Karpas-422 (cell line): Measurements from ENCODE around the gene CCDC78. TPM values are rescaled to one million over a fixed set of nuclear protein-coding genes. Genes with fewer than 3 reads are reported as not detected.

Source experiments
- DNase-seq: peaks from one replicate; pipeline ENCODE4 v3.0.0-alpha.2; 2015
- H2AFZ ChIP-seq: fragments of 200-600 bp; sonication (generic); 2 replicates; pipeline ENCODE4 v1.6.1; 2014; ENCODE audit warnings: antibody characterized with exemption, low read length, mixed read lengths
- H3K27ac ChIP-seq: fragments of 200-600 bp; sonication (generic); 2 replicates; pipeline ENCODE4 v1.5.1; 2014; ENCODE audit warnings: mild to moderate bottlenecking, low read length, moderate library complexity
- H3K27me3 ChIP-seq: fragments of 200-600 bp; sonication (generic); 2 replicates; pipeline ENCODE4 v1.6.1; 2014; ENCODE audit warnings: low read length, mixed read lengths
- H3K36me3 ChIP-seq: fragments of 200-600 bp; sonication (generic); 2 replicates; pipeline ENCODE4 v1.6.1; 2014; ENCODE audit warnings: low read length, mixed read lengths; ENCODE audit not compliant: insufficient read depth
- H3K4me1 ChIP-seq: fragments of 200-600 bp; sonication (generic); 2 replicates; pipeline ENCODE4 v1.6.1; 2014; ENCODE audit warnings: mild to moderate bottlenecking, low read length, mixed read lengths
- H3K4me2 ChIP-seq: fragments of 200-600 bp; sonication (generic); 2 replicates; pipeline ENCODE4 v1.6.1; 2014; ENCODE audit warnings: low read length, low read depth, mild to moderate bottlenecking; ENCODE audit not compliant: poor library complexity, severe bottlenecking
- H3K4me3 ChIP-seq: fragments of 200-600 bp; sonication (generic); 2 replicates; pipeline ENCODE4 v1.5.1; 2014; ENCODE audit warnings: mild to moderate bottlenecking, antibody characterized with exemption, low read length, mixed read lengths
- H3K79me2 ChIP-seq: fragments of 200-600 bp; sonication (generic); 2 replicates; pipeline ENCODE4 v1.6.1; 2014; ENCODE audit warnings: mild to moderate bottlenecking, low read length, mixed read lengths
- H3K9ac ChIP-seq: fragments of 200-600 bp; sonication (generic); 2 replicates; pipeline ENCODE4 v1.6.0; 2014; ENCODE audit warnings: low read length
- H3K9me2 ChIP-seq: fragments of 200-600 bp; sonication (generic), shearing (Covaris generic); replicated peaks from 2 replicates; pipeline ENCODE4 v1.6.0; 2014; ENCODE audit warnings: mild to moderate bottlenecking, low read length, moderate library complexity; ENCODE audit not compliant: insufficient read depth
- H3K9me3 ChIP-seq: fragments of 300-700, 200-600 bp; sonication (generic); 2 replicates; pipeline ENCODE4 v1.6.1; 2014; ENCODE audit warnings: low read length, mixed read lengths
- H4K20me1 ChIP-seq: fragments of 200-600 bp; sonication (generic); 2 replicates; pipeline ENCODE4 v1.6.1; 2014; ENCODE audit warnings: mild to moderate bottlenecking, antibody characterized with exemption, low read length, low read depth; ENCODE audit not compliant: insufficient read depth
- total RNA-seq: library from RNA; depleted of rRNA; stranded (reverse); fragments of >200 nt; shearing (Covaris generic); gene quantifications from 2 replicates; pipeline ENCODE4 v1.2.3, GENCODE V29; 2014; ENCODE audit warnings: low replicate concordance

Gene CCDC78
- total RNA-seq, 1 experiment from 2014 or later: 29.4 TPM

GRCh38 chr16:763369-764183 is 37.3 kb upstream of the CCDC78 start:
- Histone ChIP-seq H4K20me1 (no peaks in the 10 kb centered on the region), H3K36me3 (no peaks in the 10 kb centered on the region), H3K9me3 (no peaks in the 10 kb centered on the region), H3K9ac (no peak overlapping the region), H3K27me3 (no peaks in the 10 kb centered on the region), H3K9me2 (no peaks in the 10 kb centered on the region), H3K4me1 (no peaks in the 10 kb centered on the region), H3K4me3 (no peak overlapping the region), H3K27ac (no peak overlapping the region), H3K79me2 (no peaks in the 10 kb centered on the region), H3K4me2 (no peak overlapping the region), H2AFZ (no peak overlapping the region)
- no peak for DNase-seq

GRCh38 chr16:762595-763268 is 36.5 kb upstream of the CCDC78 start:
- Histone ChIP-seq H3K27me3 (no peaks in the 10 kb centered on the region), H3K4me1 (no peaks in the 10 kb centered on the region), H3K79me2 (no peaks in the 10 kb centered on the region), H3K9me3 (no peaks in the 10 kb centered on the region), H3K9ac (no peak overlapping the region), H3K4me2 (no peak overlapping the region), H3K9me2 (no peaks in the 10 kb centered on the region), H4K20me1 (no peaks in the 10 kb centered on the region), H2AFZ (no peak overlapping the region), H3K36me3 (no peaks in the 10 kb centered on the region), H3K4me3 (no peak overlapping the region), H3K27ac (no peak overlapping the region)
- no peak for DNase-seq

GRCh38 chr16:761625-762513 is 35.6 kb upstream of the CCDC78 start:
- Histone ChIP-seq H3K36me3 (no peaks in the 10 kb centered on the region), H3K9ac (no peak overlapping the region), H3K9me2 (no peaks in the 10 kb centered on the region), H3K79me2 (no peaks in the 10 kb centered on the region), H3K4me1 (no peaks in the 10 kb centered on the region), H3K4me3 (no peak overlapping the region), H2AFZ (no peak overlapping the region), H3K4me2 (no peak overlapping the region), H3K27ac (no peak overlapping the region), H3K27me3 (no peaks in the 10 kb centered on the region), H4K20me1 (no peaks in the 10 kb centered on the region), H3K9me3 (no peaks in the 10 kb centered on the region)
- no peak for DNase-seq

- Histone ChIP-seq H3K4me2 (no peak within 1 kb of the TSS), H3K9ac (no peak within 1 kb of the TSS)
Observed at GRCh38 chr16:760545-761343, 34.5 kb upstream of the CCDC78 start, which contains the start of gene MSLN. TSS of gene MSLN (plus strand) at chr16:760734. CDS start at chr16:762681, 1,947 bp downstream.

GRCh38 chr16:760065-760464 is 33.8 kb upstream of the CCDC78 start:
- Histone ChIP-seq H3K9ac (no peak overlapping the region), H3K27me3 (no peaks in the 10 kb centered on the region), H3K9me2 (no peaks in the 10 kb centered on the region), H4K20me1 (no peaks in the 10 kb centered on the region), H2AFZ (no peak overlapping the region), H3K79me2 (no peaks in the 10 kb centered on the region), H3K4me3 (no peak overlapping the region), H3K4me1 (no peaks in the 10 kb centered on the region), H3K4me2 (no peak overlapping the region), H3K9me3 (no peaks in the 10 kb centered on the region), H3K27ac (no peak overlapping the region), H3K36me3 (no peaks in the 10 kb centered on the region)
- no peak for DNase-seq

More at GRCh38 chr16:760545-761343, 34.5 kb upstream of the CCDC78 start, which contains the start of gene MSLN:
- H3K27me3 ChIP-seq: no peaks in the 10 kb centered on the region
- H3K4me3 ChIP-seq: no peak within 1 kb of the TSS
- DNase-seq: no peak
- no peaks in the 10 kb centered on the region for H3K9me2 ChIP-seq
- H3K9me3 ChIP-seq: no peaks in the 10 kb centered on the region
- H3K27ac ChIP-seq: no peak within 1 kb of the TSS
- H3K79me2 ChIP-seq: no peaks in the 10 kb centered on the region
- H3K4me1 ChIP-seq: no peaks in the 10 kb centered on the region
- H3K36me3 ChIP-seq: no peaks in the 10 kb centered on the region
- no peaks in the 10 kb centered on the region for H4K20me1 ChIP-seq
- H2AFZ ChIP-seq: no peak within 1 kb of the TSS

- Histone ChIP-seq H3K27ac (no peak overlapping the region), H3K4me2 (no peak overlapping the region), H3K4me3 (no peak overlapping the region), H3K9me2 (no peaks in the 10 kb centered on the region), H3K27me3 (no peaks in the 10 kb centered on the region), H3K9me3 (no peaks in the 10 kb centered on the region), H3K36me3 (no peaks in the 10 kb centered on the region), H4K20me1 (no peaks in the 10 kb centered on the region), H3K79me2 (no peaks in the 10 kb centered on the region), H2AFZ (no peak overlapping the region), H3K4me1 (no peaks in the 10 kb centered on the region), H3K9ac (no peak overlapping the region)
- DNase-seq: no peak
Observed at GRCh38 chr16:759110-759910, 33.1 kb upstream of the CCDC78 start.

- Histone ChIP-seq H3K4me3 (no peak overlapping the region), H3K9me2 (no peaks in the 10 kb centered on the region), H3K27ac (no peak overlapping the region), H3K4me1 (no peaks in the 10 kb centered on the region), H2AFZ (no peak overlapping the region), H3K4me2 (no peak overlapping the region), H3K36me3 (no peaks in the 10 kb centered on the region), H3K27me3 (no peaks in the 10 kb centered on the region), H4K20me1 (no peaks in the 10 kb centered on the region), H3K9me3 (no peaks in the 10 kb centered on the region), H3K79me2 (no peaks in the 10 kb centered on the region), H3K9ac (no peak overlapping the region)
- DNase-seq: no peak
Observed at GRCh38 chr16:756428-756827, 30.2 kb upstream of the CCDC78 start.
